HG03175 (cell line): ENCODE data around the gene IGFBP6.
"Not testable (repeated sequence)": the region's sequence is repeated elsewhere in the genome, so short reads cannot be mapped to it uniquely, and the experiment has no call there.

Experiments
- ATAC-seq: cut with Tn5 transposase; IDR thresholded peaks from one replicate; pipeline ENCODE4 v1.9.1; 2021; ENCODE audit warnings: mild to moderate bottlenecking, moderate library complexity; ENCODE audit not compliant: unreplicated experiment

IGFBP6 gene

DNA sequence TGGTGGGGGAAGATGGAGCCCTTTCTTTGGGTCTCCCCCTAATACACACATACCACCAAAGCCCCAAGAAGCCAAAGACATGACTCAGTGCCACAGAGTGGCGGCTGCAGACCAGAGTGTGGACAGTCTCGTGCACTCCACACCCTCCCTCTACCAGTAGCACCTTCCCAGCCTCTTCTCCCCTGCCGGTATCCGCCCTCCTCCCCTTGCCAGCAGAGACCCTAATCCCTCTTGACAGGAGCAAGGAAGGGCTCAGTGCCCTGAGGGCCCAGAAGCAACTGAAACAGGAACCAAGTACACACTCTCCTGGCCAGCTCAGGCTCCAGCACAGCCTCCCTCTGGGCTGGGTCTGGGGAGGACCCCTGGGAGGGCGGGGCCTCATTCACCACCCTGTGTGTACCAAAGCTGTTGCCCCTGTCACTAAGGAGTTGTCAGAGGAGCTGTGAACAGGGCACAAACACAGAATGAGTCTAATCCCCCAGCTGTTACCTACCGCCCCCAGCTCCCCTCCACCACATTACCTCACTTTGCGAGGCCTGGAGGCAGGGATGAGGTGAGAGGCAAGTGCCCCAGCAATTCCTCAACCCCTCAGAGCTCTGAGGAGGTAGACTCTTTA is 26.5 kb upstream of the IGFBP6 start:
- no peak for ATAC-seq

DNA sequence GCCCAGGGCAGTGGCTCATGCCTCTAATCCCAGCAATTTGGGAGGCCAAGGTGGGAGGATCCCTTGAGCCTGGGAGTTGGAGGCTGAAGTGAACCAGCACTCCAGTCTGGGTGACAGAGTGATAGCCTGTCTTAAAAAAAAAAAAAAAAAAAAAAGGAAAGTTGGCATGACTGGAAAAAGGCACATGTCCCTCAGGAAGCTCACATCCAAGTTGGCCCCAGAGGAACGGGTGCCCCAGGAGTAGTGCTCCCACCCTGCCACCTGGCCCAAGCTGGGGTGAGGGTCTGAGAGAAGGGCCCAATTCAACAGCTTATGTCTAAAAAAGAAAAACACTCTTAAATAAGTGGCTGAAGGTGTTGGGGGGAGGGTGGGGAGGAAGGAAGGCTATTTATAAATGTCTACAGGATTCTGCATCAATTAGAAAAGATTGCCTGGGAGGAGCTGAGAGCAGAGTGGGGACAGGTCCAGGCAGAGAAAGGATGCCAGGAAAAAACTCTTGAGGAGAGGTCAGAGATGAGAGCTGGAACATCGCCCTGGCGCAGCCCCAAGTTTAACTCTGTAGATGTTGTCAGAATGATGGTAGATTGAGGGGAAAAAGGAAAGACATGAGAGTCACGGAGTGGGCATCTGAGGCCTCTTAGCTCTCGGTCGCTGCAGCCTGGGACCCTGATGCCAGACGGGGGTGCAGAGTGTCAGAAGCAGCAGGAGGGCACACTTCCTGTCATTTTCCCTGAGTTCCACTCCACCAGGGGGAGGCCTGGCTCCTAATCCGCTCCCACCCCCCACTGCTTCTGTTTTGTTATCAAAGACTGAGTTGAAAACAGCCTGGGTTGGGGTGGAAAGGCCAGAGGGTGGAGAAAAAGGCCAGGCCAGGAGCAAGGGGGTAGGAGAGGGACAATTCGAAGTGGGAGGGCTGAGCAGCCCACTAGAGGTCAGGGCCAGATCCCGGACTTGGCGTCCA is 25.6 kb upstream of the IGFBP6 start:
- ATAC-seq: no peak

DNA sequence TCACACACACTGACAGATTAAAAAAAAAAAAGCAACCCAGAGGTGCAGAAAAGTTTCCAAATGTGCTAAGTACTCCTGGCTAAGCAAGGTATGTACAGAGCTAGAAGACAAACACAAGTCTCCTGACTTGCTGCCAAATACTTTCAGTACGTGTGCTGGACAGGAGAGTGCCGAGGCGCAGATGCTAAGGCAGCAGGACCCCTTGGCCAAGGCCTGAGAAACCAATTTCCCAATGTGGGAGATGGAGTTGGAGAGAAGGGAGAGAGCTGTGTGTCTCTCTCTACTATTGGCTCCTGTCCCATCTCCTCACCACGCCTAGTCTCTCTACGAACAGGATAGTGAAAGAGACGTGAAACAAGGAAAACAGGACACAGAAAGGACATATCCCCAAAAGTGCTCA is 23.6 kb upstream of the IGFBP6 start:
- no peak for ATAC-seq

DNA sequence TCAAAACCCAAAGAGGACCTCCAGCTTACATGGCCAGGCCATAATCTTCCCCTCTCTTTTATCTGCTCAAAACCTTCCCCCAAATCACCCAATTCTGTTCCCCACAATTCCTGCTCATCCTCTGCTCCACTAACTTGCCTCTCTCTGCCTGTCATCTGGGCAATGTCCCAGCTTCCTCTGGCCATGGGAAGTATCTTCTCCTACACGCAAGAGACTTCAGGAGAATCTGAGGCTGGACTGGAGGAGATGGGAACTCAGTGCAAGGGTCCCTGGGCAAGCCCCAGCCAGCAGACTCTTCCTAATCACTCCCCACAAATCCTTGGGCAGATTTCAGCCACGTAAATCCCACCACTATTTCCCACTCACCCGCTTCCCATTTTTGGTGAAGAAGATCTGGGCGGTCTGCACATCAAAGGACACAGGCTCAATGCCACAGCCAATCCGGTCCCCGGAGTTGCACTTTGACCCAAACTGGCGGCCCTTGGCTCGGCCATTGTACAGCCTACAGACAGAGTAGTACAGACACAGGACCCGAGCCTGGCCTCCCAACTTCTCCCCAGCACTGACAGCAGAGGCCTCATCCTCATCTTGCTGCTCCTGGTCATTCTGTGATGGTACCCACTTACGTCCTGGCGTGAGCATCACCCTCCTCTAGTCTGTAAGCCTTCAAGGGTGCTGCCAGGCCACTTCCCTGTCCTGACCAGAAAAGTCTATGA is 23.0 kb upstream of the IGFBP6 start:
- ATAC-seq: no peak

DNA sequence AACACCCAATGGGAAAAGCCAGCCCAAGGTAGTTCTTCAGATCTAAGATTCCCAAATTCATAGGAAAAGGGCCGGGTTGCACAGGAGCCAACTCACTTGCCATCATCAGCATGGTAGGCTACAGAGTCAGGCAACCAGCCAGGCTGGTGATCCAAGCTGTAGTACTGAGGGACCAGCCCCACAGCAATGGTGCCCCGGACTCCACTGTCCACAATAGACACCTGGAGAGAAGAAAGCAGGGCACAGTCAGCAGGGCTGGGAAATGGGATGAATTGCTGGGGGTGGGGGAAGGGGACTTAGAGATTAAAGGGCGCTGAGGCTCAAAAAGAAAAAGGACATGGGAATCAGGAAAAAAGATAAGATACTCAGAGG is 22.5 kb upstream of the IGFBP6 start:
- no peak for ATAC-seq

DNA sequence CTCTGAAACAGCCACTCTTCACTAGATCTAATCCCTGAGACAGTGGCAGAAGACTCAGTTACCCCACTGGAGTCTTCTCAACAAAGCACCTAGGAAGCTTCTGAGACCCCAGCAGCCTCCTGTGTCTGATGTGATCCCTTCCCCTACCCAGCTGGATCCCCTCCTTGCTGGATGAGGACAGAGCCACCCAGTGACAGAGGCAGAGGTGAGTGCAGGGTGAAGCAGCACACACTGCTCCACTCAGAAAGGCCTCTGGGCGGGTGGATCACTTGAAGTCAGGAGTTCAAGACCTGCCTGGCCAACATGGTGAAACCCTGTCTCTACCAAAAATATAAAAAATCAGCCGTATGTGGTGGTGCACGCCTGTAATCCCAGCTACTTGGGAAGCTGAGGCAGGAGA is 21.0 kb upstream of the IGFBP6 start:
- no peak for ATAC-seq

DNA sequence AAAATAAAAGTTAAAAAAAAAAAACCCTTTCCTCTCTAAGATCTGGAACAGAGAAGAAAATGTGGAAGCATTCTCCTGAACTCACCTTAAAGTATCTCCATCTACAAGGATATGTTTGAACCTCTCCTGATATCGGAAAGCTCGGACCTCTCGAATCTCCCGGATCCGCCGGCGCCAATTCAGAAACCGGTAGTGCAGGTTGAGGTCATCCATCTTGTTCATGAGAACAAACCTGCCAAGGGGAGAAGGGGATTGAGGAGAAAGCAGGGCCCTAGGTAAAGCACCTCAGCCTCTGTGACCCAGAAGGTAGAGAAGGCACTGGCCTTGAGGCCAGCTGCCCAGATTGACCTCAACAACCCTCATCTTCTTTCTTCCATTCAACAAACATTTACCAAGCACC is 20.4 kb upstream of the IGFBP6 start:
- no peak for ATAC-seq

DNA sequence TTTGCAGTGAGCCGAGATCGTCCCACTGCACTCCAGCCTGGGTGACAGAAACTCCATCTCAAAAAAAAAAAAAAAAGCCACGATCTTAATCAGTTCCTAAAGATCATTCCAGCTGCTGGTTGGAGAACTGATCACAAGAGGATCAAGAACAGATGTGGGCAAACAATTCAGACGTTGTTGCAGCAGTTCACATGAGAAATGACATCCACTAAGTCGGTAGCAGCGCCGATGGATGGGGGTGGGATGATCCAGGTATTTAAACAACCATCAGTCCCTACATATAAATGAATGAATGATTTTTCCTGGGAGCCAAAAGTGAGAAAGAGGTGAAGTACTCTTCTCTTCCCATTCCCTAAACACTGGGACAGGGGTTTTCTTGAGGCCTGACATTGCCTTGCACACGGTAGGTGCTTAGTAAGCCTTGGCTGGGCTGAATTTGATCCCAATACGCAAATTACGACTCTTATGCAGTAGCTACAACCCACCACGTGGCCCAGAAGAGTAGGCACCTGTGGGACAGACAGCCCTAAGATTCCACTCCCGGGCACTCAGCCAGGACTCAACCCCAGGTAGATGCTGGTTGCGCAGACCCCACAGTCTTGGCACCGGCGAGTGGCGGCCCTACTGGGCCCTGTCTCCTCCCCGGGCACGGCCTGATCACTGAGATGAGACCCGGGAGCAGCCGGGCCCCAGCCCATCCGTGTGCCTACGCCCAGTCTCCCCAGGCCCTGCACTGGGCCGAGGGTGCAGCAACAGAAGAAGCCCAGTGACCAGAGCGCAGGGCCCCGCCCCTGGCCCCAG is 18.8 kb upstream of the IGFBP6 start:
- ATAC-seq: peak; percentile 32

DNA sequence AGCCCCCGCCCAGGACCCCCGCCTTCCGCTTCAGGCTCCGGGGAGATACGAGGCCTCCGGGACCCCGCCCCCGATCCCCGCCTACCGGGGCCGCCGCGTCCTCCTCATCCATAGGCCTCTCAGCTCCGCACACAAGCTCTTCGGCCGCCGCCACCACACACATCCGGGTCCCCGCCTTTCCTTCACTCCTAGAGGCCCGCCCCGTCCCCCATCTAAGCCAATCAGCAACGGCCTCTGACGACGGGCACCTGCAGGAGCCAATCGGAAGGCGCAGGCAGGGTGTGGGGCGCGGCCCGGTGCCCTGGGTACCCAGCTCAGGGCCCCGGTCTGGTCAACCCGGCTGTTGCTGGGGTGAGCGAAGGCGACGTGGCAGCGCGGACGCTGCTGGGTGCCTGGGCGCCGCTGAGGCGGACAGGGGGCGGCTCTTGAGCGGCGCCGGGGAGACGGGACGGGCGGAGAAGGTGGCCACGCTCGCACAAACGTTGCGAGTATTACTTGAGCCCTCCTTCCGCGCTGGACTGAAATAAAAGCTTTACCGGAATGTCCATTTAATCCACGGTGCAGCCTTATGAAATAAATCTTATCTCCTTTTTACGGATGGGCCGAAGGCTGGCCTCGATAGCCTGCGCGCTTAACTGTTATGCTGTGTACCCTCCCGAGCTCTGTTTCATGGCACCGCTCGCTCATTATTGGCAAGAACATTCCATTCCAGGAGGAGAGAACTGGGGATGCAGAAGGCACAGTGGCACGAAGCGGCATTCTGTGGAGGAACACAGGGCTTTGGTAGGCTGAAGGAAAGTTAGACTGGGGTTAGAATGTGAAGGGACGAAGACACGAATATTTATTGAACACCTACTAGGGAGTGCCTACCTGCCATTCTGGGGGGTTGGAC is 18.0 kb upstream of the IGFBP6 start, which contains the start of gene SPRYD3:
SPRYD3 (minus strand) TSS at position 165 of the 892 bp plus-strand sequence; CDS start at position 108, 57 bp downstream.
- peak; percentile 99 for ATAC-seq

DNA sequence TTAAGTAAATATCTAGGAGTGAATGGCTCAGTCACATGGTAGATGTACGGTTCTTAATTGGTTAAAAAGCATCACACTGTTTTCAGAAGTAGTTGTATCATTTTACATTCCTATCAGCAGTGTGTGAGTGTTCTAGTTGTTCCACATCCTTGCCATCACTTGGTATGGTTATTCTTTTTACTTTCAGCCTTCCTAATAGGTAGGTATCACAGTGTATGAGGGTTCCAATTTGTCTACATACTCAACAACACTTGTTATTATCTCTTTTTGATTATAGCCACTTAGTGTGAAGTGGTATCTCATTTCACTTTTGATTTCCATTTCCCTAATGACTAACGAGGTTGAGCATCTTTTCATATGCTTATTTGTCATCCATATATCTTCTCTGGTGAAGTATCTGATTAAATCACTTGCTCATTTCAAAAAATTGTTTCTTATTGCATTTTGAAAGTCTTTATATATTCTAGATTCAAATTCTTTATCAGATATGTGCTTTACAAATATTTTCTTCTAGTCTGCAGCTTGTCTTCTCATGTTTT is 14.8 kb upstream of the IGFBP6 start:
- no peak for ATAC-seq

DNA sequence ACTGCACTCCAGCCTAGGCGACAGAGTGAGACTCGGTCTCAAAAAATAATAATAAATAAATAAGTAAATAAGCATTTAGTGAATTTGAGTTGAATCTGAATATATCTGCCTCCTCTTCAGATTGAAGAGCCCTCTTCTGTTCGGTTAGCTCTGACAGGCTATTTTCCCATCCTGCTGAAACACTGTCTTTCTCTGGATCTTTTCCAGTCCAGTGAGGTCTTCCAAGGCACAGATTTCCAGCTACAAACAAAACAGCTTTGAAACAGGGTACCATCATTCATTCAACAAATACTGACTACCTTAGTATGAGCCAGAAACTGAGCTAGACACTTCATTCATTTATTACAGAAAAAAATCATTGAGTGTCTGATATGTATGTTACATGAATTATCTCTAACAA is 11.1 kb upstream of the IGFBP6 start:
- ATAC-seq: no peak

DNA sequence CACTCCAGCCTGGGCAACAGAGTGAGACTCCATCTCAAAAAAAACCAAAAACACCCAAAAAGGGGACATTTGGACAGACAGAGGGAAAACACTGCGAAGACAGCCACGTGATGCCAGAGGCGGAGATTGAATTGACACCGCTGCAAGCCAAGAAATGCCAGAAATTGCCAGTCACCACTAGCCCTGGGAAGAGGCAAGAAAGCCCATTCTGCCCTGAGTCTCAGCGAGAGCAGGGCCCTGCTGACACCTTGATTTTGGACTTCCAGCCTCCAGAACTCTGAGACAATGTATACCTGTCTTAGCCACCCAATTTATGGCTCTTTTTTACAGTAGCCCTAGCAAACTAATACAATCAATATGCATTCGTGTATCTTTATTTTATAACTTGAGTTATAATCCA is 7.4 kb upstream of the IGFBP6 start:
- no peak for ATAC-seq

DNA sequence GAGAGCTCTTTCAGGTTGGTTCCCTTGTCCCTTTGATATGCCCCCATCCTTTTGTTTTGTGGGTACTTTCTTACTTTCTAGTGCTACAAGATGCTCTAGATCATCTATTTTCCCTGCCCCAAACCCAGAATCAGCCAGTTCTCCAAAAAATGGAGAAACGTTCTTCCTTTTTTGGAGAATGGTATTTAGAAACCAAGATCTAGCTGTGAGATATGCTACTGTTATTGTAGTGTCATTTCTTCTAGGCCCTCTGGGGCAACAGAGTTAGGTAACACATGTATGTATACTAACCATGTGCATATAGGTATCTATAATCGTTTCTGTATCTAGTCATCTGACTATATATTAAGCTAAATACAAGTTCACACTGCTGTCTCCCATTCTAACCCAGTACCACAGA is 6.9 kb upstream of the IGFBP6 start:
- ATAC-seq: no peak

DNA sequence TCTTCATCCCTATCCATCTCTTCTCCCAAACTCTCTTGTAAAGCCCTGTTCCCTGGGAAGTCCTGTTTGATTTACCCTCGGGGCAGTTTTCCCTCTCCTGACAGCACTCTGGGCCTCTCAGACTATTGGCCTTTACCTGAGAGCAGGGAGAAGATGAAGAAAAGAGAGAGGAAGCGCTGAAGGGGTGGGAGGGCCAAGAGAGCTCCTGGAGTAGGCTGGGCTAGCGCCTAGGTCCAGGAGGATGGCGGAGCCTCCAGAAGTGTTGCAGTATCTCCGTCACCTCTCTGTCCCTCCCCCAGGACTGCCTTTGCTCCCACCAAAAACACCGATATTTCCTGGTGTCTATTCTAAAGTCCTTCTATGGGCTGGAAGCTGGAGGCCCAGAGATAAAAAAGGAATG is 5.7 kb upstream of the IGFBP6 start:
- no peak for ATAC-seq

DNA sequence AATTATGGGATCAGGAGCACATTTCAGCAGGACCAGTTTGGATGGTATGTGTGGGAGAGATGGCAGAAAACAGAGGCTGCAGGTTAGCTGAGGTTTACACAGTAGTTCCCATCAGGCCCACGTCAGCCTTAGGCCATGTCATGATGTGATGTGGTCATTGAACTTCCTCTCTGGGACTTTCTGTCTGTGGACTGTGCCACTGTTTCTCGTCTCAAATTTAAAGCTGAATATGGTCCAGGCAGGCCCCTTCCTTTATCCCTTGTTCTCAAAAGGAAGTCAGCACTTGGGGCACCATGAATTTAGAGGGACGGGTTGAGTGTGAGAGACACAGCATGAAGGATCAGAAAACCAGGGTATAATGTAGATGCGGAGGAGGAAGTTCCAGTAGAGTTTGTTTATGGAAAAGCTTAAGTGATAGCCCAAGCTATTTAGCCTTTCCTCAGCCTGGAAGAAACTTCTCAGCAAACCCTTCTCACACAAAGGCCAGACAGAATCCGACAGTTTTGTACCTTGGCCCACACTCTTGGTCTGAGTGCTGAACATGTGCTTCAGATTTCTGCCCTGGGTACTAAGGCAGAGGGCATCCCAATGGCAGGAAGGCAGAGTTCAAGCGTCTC is 3.6 kb upstream of the IGFBP6 start:
- no peak for ATAC-seq

DNA sequence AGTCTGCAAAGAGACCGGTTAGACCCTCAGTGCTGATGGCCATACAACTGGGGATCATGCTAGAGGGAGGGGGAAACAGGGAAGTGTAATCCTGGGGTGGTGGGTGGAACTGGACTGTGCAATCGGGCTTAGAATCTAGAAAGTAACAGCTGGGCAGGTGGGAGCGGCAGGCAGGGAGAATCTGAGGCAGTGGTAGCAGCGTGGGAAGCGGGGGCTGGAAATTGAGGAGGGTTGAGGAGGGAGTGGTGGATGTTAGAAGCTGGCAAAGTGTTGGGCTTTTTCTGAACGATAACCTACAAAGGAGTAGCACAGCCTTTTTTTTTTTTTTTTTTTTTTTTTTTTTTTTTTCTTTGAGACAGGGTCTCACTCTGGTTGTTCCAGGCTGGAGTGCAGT is 3.1 kb upstream of the IGFBP6 start:
- no peak for ATAC-seq

DNA sequence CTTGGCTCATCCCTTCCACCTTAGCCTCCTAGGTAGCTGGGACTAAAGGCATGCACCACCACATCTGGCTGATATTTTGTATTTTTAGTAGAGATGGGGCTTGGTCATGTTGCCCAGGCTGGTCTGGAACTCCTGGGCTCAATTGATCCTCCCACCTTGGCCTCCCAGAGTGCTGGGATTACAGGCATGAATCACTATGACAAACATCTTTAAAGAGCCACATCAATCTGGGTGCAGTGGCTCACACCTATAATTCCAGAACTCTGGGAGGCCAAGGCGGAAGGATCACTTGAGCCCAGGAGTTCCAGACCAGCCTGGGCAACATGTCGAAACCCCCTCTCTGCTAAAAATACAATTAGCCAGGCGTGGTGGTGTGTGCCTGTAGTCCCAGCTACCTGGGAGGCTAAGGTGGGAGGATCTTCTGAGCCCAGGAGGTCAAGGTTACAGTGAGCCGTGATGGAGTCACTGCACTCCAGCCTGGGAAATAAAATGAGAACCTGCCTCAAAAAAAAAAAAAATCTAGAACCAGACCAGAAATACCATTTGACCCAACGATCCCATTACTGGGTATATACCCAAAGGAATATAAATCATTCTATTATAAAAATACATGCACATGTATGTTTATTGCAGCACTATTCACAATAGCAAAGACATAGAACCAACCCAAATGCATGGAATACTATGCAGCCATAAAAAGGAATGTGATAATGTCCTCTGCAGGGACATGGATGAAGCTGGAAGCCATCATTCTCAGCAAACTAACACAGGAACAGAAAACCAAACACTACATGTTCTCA is 2.5 kb upstream of the IGFBP6 start:
- not testable (repeated sequence) for ATAC-seq

DNA sequence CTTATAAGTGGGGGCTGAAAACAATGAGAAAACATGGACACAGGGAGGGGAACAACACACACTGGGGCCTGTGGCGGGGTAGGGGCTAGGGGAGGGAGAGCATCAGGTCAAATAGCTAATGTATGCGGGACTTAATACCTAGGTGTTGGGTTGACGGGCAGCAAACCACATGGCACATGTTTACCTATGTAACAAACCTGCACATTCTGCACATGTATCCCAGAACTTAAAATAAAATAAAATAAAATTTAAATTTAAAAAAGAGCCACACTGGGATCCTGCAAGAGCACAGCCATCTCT is 1.9 kb upstream of the IGFBP6 start:
- not testable (repeated sequence) for ATAC-seq
